Head of caudate nucleus (tissue), 42 donors: Measurements from ENCODE around the gene CCDC50.

ENCODE experiments used
- DNase-seq, 42 donors: peaks; one replicate each; pipeline versions ENCODE4 v3.0.0 to v3.0.0-alpha.2; 2020 to 2021; ENCODE audit warnings: mixed read lengths in 7 of 42
- intact Hi-C: fragments of 100-400 bp; cut with DNase I; formaldehyde crosslinking; loops from one replicate; pipeline ENCODE4 v1.15.0; 2022

CCDC50 gene

DNA sequence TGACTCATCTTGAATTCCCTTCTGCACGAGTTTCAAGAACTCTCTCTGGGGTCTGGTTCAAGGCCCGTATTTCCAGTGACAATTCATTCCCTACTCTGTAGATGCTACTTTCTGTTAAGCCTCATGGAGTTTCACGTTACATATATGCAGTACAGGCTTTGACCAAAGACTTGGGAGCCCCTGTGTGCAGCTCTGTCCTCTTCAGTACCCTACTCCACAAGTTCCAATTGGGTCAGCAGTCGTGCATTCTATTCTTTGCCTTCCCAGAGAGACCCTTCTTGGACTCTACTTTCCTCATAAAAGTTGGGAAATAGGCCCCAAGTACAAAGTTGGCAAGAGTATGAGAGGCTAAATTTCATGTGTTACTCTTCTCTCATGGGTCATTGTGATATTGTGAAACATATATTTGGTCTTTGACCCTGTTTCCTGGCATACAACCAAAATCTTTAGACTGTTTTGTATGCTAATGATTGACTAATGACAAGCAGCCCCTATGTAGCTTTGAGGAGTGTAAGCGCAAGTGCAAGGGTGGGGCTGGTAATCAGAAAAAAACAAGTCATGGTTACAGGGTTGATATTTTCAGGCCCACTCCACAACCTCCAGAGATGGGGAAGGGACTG is 15.0 kb upstream of the CCDC50 start:
- DNase-seq = no peak
- intact Hi-C loops = no loop called here

DNA sequence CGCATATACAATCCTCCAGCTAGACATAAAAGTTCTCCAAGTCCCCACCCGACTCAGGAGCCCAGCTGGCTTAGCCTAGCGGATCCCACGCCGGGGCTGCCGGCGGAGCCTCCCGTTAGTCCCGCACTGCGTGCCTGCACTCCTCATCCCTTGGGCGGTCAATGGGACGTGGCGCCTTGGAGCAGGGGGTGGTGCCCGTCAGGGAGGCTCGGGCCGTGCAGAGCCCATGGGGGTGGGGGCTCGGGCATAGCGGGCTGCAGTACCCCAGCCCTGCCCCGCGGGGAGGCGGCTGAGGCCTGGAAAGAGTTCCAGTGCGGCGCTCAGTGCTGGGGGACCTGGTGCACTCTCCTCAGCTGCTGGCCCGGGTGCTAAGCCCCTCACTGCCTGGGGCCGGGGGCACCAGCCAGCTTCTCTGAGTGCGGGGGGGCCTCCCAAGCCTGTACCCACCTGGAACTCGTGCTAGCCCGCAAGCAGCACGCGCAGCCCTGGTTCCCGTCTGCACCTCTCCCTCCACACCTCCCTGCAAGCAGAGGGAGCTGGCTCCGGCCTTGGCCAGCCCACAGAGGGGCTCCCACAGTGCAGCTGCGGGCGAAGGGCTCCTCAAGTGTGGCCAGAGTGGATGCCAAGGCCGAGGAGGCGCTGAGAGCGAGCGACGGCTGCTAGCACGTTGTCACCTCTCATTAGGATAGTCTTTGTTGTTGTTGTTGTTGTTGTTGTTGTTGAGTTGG is 12.2 kb upstream of the CCDC50 start:
- DNase-seq = no peak
- intact Hi-C loops = no loop called here

DNA sequence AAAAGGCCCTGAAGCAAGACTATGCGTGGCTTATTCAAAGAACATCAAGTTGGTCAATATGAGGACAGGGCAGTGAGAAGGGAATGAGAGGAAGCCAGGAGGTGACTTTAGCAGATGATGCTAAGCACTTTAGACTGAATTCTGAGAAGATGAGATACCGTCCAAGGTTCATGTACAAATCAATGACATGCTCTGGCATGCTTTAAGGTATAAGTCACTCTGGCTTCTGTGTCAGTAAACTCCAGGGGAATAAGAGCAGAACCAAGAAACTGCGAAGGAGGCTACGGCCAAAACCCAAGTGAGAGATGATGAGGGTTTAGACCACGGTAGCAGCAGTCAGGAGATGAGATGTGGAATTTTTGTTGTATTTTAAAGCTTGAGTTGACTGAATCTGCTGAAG is 8.9 kb upstream of the CCDC50 start:
- intact Hi-C loops = no loop called here
- DNase-seq = no peak

DNA sequence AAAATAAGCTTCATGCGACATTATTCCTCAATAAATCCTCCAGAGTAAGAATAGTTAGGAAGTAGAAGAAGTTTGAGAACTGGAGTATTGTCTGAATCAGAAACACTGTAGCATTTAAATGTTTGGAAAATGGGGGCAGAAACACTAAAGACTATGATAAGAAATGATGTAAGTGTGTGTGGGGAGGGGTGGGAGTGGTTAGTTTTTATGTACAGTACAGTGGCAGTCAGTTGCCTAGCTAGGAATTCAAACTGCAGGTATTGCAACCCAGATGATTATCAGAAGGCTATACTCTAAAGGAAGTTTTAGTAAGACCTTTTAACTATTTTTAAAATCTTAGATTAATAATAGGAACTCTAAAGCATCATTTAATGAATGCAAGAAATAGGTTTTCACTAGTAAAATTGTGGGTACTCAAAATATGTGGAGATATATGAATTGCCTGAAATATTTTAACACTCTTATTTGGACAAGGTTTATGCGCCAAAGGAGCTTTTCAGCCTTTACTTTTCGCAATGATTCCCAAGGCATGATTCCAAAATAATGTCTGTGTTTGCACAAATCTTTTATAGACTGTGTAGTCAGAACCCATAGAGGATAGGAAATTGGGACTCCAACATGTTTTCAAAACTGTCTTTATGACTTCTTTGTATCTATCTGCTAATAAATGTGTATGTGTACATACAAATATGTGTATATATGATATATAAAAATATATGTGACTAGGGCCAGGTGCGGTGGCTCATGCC is 8.0 kb upstream of the CCDC50 start:
- intact Hi-C loops = no loop called here

DNA sequence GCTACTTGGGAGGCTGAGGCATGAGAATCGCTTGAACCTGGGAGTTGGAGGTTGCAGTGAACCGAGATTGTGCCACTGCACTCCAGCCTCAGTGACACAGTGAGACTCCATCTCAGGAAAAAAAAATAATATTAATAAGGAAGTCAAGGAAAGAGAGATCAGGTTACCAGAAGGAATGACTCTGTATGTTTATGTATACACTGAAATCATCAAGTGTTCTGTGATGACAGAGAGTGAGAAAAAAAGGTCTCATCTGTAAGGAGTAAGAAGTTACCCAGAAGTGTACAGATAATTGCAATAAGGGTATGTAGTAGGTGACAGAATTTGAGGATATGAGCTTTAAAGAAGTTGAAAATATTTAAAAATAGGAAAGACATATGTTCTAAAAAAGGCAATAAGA is 4.3 kb upstream of the CCDC50 start:
- intact Hi-C loops = no loop called here
- no peak for DNase-seq

More for the DNA sequence above, 8.0 kb upstream of the CCDC50 start:
- DNase-seq = no peak

DNA sequence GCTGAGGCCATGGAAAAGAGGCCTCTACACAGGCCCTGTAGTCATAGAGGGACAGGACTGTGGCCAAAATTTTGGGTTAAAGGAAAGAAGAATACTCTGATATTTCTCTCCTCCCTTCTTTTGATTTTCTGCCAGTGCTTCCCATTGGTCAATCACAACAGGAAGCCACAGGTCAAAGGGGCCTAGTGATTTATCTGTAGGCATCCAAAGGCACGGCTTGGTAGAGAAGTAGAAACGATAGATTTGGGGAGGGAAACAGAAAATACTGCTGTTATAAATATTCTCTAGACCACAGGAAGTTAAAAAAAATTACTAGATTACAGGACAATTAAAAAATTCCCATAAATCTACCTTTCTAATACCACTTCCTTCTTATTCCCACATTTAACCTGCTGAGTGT is 1.7 kb upstream of the CCDC50 start:
- intact Hi-C loops = no loop called here
- DNase-seq = no peak

DNA sequence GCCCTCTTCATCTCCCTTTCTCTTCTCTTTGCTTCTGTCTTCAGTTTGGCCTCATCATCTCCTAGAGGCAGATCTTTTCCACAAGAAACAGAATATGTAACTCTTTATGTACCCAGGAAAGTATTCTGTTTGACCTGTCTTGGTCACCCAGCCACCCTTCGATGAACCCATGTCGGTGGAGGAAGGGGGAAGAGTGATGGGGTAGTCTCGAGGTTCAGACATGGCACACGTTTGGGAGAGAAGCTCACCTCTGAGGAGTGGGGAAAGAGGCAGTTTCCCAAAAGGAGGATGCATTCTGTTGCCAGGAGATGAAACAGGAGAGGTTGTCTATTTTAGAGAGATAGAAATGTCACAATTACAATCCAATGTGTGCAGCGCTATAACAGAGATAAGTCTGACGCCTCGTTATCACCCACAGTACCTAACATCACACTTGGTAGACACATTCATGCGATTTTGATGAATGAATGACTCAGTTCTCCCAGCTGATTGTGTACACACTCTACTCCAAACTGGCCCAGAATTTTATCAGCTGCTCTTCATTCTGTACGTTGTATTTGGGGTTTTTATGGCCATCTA is 722 bp upstream of the CCDC50 start:
- intact Hi-C loops = no loop called here
- DNase-seq = peak in 5 of 42 donors; percentile 20 to 38 (median 28)

DNA sequence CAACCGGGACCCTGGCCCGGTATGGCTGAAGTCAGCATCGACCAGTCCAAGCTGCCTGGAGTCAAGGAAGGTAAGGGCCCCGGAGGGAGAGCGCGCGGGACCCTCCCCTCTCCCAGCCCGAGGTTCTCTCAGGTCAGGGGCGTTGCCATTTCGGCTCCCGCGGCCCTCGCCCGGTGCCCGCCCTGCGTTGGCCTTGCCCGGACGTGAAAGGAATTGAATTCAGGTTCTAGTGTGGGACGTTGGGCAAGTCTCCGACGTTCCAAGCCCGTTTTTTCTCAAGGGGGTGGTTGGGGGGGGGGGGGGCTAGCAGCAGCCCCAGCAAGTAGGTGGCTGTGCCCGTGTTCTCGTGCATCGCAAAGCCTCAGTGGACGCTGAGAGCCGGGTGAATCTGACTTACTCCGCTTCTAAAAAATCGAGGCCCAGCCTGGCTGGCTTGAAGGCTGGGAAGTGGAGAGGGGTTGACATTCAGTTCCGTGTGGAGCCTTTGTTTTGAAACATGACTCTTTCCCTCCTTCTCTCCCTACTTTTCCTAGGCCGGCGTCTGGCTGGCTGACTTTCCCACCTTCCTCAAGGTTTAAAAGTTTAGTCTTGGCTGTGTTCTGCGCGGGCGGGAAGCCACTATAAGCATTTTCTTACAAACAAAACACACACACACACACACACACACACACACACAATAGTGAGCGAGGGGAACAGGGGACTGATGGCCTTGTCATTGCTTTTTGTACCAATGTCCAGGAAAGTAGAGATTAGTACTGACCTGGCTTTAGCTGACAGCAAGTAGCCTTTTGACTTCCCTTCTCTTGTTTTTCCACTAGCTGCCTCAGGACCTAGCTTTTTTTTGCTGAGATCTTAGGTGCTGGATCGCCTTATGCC is 698 bp downstream of the CCDC50 start, which contains the start of gene UTS2B:
Gene UTS2B, minus strand, starts transcription at position 873 of the 876 bp plus-strand sequence. CDS start 48,337 bp downstream, outside the sequence.
- intact Hi-C loops = no loop called here
- peak in 35 of 42 donors; percentile 7 to 59 (median 20) for DNase-seq

DNA sequence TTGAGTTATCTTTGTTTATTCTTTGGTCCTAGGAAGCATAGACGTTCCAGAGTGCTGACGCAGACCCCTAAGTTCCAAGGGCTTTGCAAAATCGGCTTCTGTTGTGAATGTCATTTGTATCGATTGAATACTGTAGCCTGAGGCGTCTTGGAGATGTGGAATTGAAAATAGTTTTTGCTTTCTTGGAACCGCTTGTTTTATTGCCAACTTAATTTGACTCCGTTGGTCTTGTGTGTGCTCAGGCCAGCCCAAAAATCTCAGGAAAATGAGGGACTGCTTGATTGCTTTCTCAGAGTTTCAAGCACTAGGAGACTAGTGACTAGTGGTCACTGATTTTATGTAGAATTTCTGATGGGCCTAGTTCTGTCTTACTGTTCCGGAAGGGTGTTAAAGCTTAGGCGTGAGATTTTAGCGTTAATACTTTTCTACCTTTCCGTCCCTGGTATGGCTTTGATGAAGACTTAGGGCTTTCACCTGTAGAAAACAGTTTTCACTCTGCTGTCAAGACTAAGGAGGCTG is 1.4 kb downstream of the CCDC50 start:
- no peak for DNase-seq
- intact Hi-C loops = no loop called here

DNA sequence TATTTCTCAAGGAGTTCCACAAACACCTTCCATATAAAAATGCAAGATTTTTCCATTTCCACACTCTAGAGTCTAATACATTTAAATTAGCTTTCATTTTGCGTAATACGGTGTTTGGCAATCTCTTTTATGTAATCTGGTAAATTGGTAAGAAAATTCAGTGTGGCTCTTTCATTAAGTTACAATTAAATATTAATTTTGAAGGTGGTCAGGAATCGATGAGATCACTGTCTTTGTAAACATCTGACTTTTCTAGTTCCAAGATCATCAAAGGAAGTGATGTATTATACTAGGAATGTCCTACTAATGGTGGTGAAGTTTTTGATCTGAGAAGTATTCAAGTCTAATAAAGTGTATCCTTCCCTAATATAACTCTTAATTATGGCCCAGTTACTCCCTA is 2.2 kb downstream of the CCDC50 start:
- DNase-seq = no peak
- intact Hi-C loops = no loop called here

DNA sequence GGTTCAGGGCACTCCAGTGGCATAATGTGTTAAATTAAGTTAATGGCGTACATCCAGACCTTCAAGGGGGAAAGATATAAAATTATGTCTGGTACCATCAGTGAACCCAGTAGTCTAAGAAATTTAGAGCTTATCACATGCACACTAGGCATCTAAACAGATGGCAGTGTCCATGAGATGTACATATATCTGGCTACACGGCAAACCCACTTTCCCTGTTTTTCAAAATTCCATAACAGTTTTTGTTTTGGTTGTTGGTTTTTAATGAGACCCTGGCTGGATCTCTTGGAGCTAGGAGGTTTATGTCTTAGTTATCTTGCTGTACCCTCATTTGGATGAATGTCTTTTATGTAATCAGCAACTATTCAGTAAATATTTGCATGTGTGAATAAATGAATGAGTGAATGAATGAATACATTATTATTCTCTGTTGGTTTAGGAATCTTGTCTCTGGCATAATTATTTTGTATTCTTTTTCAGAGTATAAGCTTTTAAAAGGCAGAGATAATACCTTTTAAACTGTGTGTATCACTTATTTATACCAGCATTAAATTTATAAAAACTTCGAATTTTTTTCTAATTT is 4.2 kb downstream of the CCDC50 start:
- intact Hi-C loops = no loop called here
- DNase-seq = no peak

DNA sequence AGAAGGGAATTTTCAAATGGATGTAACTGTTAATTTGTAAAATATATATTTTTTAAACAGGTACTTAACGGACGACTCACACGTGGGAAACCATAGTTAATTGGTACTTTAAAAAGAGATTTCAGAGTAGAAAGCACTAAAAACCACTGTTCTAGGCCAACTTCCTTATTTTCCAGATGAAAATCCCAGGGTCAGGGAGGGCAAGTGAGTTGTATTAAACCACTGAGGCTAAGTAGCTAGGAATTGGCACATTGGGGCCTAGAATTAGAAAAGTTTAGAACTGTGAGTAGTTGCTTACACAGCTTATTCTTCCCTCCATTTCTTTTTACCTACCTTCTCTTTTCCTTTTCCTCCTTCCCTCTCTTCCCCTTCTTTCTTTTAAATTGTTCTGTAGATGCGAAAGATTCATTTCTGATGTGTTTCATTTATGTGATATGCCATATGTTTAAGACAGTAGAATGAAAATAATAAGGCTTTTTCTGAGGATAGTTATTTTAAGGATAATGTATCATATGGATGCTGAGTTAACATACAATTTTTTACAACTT is 5.2 kb downstream of the CCDC50 start:
- intact Hi-C loops = no loop called here
- DNase-seq = no peak

DNA sequence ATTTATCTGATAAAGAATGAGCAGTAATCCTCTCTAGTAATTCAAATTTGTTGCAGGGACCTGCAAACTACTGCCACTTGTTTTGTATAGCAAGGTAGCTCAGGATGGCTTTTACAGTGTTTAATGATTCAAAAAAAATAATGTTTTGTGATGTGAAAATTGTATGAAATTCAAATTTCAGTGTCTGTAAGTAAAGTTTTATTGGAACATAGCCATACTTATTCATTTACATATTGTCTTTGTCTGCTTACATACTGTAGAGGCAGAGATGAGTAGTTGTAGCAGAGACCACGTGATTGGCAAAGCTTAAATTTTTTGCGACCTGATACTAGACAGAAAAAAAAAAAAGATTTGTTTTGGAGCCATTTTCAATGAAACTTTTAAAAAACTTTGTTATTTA is 7.6 kb downstream of the CCDC50 start:
- intact Hi-C loops = no loop called here

DNA sequence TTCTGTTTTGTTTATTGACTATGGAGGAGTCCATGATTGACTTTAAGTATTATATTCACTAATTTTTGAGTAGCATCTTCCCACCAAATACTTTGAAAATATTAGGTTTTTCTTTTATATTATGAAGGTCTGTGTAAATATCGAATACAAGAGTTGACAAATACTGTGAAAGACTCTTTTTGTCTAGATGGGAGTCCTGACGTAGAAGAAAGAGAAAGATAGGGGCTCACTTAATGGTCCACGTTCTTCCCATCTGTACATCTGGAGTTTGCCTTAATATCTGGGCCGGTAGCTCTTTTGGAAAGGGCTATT is 8.9 kb downstream of the CCDC50 start:
- DNase-seq = no peak
- intact Hi-C loops = no loop called here

More for the DNA sequence above, 7.6 kb downstream of the CCDC50 start:
- DNase-seq = no peak

DNA sequence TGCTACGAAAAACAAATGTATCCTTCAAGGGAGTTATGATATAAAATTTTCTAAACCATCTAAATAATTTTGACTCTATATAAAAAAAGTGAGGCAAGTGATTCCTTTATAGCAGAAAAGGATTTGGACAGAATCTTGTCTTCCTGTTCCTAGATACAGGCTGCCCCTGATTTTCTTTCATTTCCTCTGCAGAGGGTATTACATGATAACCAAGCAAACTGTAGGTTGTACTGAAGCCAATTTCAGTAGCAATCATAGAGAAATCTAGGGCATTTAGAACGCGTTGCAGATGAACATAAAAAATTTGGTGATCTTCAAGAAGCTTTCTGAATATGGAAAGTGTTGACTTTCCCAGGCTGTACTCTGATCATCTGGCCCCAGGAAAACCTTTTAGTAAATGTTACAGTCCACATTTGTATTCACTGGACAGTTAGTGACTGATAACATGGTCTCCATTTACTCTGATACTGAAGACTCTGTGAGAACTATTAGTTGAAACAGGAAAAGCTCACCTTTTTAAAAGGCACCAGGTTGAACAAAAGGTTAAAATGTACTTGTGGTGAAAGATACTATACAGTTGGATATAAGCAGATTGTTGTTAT is 10.2 kb downstream of the CCDC50 start:
- intact Hi-C loops = no loop called here
- no peak for DNase-seq

DNA sequence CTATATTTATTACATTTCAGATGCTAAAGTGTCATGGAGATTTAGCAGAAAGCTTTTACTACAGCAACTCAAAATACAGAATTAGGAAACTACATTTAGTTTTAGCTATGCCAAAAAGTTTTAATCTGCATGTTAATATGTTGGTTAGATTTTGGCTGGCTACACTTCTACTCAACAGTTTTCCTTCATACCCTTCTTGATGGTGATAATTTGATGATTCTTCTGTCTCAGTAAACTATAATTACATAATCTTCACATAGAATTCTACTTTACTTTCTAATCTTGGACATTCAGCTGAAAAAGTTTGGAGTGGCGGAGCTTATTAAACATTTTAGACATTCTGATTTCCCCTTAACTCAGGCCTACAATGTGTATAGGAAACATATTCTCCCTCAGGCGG is 11.2 kb downstream of the CCDC50 start:
- intact Hi-C loops = no loop called here
- DNase-seq = no peak

DNA sequence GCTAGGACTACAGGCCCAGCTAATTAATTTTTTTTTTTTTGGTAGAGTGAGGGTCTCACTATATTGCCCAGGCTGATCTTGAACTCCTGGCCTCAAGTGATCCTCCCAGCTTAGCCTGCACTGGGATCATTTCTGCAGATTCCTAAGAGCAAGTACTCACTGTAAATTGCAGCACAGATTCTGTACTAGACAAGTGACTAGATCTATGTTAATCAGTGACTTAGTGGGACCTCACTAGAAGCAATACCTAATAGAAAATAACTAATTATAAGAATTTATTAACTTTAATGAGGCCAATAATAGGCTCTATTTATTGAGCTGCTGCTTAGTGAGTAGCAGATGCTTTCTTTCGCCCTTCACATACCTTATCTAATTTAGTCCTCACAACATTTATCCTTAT is 11.8 kb downstream of the CCDC50 start:
- intact Hi-C loops = no loop called here
- DNase-seq = no peak

DNA sequence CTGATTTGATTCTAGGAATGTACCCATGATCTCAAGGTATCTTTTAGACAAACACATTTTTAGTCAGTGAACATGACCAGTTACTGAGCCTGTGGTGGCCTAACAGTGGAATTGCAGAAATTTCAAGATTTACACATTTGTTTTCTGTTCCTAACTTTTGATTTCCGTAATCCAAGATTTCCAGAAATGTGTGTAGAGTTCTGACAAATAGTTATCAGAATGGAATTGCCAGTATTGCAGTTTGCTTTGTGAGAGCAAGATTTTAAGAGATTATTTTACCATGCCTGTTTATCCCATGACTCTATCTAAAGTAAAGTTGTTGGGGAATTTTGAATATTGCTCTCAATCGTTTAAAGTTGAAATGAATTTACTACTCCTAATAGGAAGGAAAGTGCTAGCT is 12.8 kb downstream of the CCDC50 start:
- no peak for DNase-seq
- intact Hi-C loops = no loop called here
